ENCODE data around the gene NKX1-1. TPM values are rescaled to one million over a fixed set of nuclear protein-coding genes. Genes with fewer than 3 reads are reported as not detected.

Gene NKX1-1
- total RNA-seq, 6 experiments from 2014 or later = not detected

DNA sequence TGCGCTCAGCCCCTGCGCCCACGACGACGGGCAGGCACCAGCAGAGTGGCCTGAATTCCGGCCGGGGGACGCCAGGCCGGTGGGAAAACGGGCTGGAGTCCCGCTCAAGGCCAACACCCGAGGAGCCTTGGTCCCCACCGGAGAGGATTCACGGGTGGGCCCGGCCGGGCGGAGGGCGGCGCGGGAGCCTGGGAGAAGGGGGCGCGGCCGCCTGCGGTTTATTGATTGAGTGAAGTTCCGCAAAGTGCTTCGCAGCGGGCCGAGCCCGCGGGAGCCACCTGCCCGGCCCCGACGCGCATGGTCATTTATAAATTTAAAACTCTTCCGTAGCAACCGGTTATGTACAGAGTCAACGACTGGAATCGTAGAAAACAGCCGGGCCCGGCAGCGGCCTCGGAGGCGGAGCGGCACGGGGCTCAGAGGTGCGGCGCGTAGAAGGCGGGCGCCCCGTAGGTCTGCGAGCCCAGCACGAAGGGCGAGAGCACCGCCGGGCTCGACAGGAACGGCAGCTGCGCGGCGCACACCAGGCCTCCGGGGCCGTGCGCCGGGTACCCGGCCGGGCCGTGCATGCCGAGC, 3.6 kb downstream of the NKX1-1 start:
- intact Hi-C loops (cut with DNase I) = no loop called here
- TF ChIP-seq CTCF (IDR thresholded peaks at IDR 0.05) = no peak
- TF ChIP-seq POLR2A (IDR thresholded peaks at IDR 0.05) = no peak

GRCh38 chr4:1402021-1402515, 4.2 kb downstream of the NKX1-1 start:
- 17% methylated on average over 2 of the region's 24 CpGs for WGBS (ENCODE audit: insufficient coverage, low coverage, low lambda C conversion rate, missing lambda C conversion rate)
- H3K27ac ChIP-seq = no peak overlapping the region
- H3K4me3 ChIP-seq = no peak overlapping the region
- TF ChIP-seq POLR2A (IDR thresholded peaks at IDR 0.05) = no peak
- TF ChIP-seq CTCF (IDR thresholded peaks at IDR 0.05) = no peak
- peak in 2 of 3 donors; percentile 34 to 49 for DNase-seq
- H3K4me1 ChIP-seq = no peaks in the 10 kb centered on the region
- H3K9me3 ChIP-seq = no peaks in the 10 kb centered on the region
- peaks cover 3 to 26% of the 10 kb centered on the region in 2 donors for H3K27me3 ChIP-seq
- no peak for ATAC-seq
- intact Hi-C loops (cut with DNase I) = no loop called here
- no peaks in the 10 kb centered on the region for H3K36me3 ChIP-seq

More for the DNA sequence above, 3.6 kb downstream of the NKX1-1 start:
- no peaks in the 10 kb centered on the region for H3K4me1 ChIP-seq
- peak in 1 of 4 donors; percentile 23 for ATAC-seq
- H3K36me3 ChIP-seq = no peaks in the 10 kb centered on the region
- WGBS (ENCODE audit: insufficient coverage, low coverage, low lambda C conversion rate, missing lambda C conversion rate) = no CpG with 5 or more reads among the region's 69 CpGs
- no peak overlapping the region for H3K4me3 ChIP-seq
- DNase-seq = peak in 2 of 3 donors; percentile 28 to 55
- no peak overlapping the region for H3K27ac ChIP-seq
- peaks cover 3 to 28% of the 10 kb centered on the region in 2 donors for H3K27me3 ChIP-seq
- H3K9me3 ChIP-seq = no peaks in the 10 kb centered on the region

DNA sequence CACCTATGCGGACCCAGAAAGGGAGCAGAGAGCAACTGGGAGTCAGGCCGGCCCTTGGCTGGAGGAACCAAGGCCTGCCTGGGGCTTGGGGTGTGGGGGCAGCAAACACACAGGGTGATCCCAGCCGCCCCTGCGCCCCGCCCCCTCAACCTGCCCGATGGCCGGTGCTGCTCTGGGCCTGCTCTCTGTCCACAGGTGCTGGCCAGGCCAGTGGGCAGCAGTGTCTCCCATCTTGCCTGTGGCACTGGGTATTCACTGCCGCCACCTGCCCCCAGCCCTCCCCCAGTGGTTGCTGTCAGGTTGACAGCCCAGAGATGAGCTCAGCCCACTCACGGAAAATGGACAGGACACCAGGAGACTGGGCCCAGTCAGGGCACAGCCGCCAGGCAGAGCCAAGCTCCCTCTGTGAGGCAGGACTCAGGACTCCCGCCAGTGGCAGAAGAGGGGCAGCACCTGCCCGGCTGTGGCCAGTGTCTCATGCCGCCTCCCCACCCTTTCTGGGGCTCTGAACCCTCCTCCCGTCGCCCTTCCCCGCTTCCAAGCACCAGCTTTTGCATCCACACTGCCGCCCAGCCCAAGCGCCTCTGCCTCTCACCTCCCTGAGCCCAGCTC, 4.7 kb downstream of the NKX1-1 start:
- Histone ChIP-seq H3K4me3 (no peak overlapping the region), H3K4me1 (no peaks in the 10 kb centered on the region), H3K36me3 (no peaks in the 10 kb centered on the region), H3K9me3 (no peaks in the 10 kb centered on the region), H3K27me3 (peaks cover 3 to 22% of the 10 kb centered on the region in 2 donors), H3K27ac (no peak overlapping the region)
- DNase-seq = peak in 1 of 3 donors; percentile 24
- 6% methylated on average over 6 of the region's 18 CpGs for WGBS (ENCODE audit: insufficient coverage, low coverage, low lambda C conversion rate, missing lambda C conversion rate)
- TF ChIP-seq CTCF (IDR thresholded peaks at IDR 0.05) = no peak
- no peak for TF ChIP-seq POLR2A (IDR thresholded peaks at IDR 0.05)
- intact Hi-C loops (cut with DNase I) = no loop called here
- no peak for ATAC-seq

DNA sequence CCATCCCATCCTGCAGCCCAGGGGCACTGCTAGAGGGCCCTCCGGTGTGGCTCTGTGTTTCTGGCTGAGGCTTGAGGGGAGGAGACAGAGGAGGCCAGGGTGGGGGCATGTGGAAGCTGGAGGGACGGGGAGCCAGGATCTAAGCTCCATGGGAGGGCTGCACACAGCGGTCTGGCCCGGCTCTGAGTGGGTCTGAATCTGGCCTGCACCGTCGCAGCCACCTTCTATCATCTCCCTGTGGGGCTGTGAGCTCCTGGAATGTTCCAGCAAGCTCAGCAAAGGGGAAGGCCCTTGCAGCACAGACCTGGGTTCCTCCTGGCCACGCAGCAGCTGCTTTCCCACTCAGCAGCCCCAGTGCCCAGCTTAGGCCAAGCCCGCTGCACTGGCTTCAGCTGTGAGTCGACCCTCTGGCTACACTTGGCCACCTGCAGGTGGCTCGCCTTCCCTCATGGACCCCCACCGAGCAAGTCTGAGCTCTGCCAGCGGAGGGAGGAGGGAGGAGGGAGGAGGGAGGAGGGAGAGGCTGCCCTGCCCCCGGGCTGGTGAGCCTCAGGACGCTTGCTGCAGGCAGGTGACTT, 5.3 kb downstream of the NKX1-1 start:
- no peak for ATAC-seq
- H3K9me3 ChIP-seq = no peaks in the 10 kb centered on the region
- no peak overlapping the region for H3K27ac ChIP-seq
- WGBS (ENCODE audit: insufficient coverage, low coverage, low lambda C conversion rate, missing lambda C conversion rate) = 32% methylated on average over 6 of the region's 14 CpGs
- DNase-seq = peak in 1 of 3 donors; percentile 45
- peaks cover 3 to 20% of the 10 kb centered on the region in 2 donors for H3K27me3 ChIP-seq
- H3K4me3 ChIP-seq = no peak overlapping the region
- intact Hi-C loops (cut with DNase I) = no loop called here
- no peaks in the 10 kb centered on the region for H3K4me1 ChIP-seq
- H3K36me3 ChIP-seq = no peaks in the 10 kb centered on the region
- TF ChIP-seq CTCF (IDR thresholded peaks at IDR 0.05) (no peak), POLR2A (IDR thresholded peaks at IDR 0.05) (no peak)
